KMS-11 (cell line): ENCODE measurements around the gene CRTC1.

Experiments used
- H2AFZ ChIP-seq: fragments of 200-600 bp; sonication (generic); 2 replicates; pipeline ENCODE4 v1.6.1; 2016; ENCODE audit warnings: antibody characterized with exemption, mixed run types, low read depth
- H3K27ac ChIP-seq: fragments of 200-600 bp; sonication (generic); 2 replicates; pipeline ENCODE4 v1.6.1; 2016; ENCODE audit warnings: mild to moderate bottlenecking, mixed run types
- H3K27me3 ChIP-seq: fragments of 200-600 bp; sonication (generic); 2 replicates; pipeline ENCODE4 v1.6.1; 2017; ENCODE audit warnings: mild to moderate bottlenecking, low read depth, mixed run types, moderate library complexity; ENCODE audit not compliant: insufficient read depth
- H3K36me3 ChIP-seq: fragments of 200-600 bp; sonication (generic); 2 replicates; pipeline ENCODE4 v1.6.1; 2017; ENCODE audit warnings: mild to moderate bottlenecking, mixed run types; ENCODE audit not compliant: insufficient read depth
- H3K4me1 ChIP-seq: fragments of 200-600 bp; sonication (generic); 2 replicates; pipeline ENCODE4 v1.6.1; 2016; ENCODE audit warnings: mild to moderate bottlenecking, low read depth, mixed run types; ENCODE audit not compliant: poor library complexity, severe bottlenecking
- H3K4me2 ChIP-seq: fragments of 200-600 bp; sonication (generic); 2 replicates; pipeline ENCODE4 v1.7.0; 2016; ENCODE audit warnings: mild to moderate bottlenecking, mixed run types
- H3K4me3 ChIP-seq: fragments of 200-600 bp; sonication (generic); IDR thresholded peaks from 2 replicates; pipeline ENCODE4 v1.6.1; 2017; ENCODE audit warnings: low read depth, low read length, mixed read lengths; ENCODE audit not compliant: insufficient read depth
- H3K79me2 ChIP-seq: fragments of 200-600 bp; sonication (generic); 2 replicates; pipeline ENCODE4 v1.6.1; 2016; ENCODE audit warnings: low read depth, mixed run types; ENCODE audit not compliant: insufficient read depth
- H3K9ac ChIP-seq: fragments of 200-600 bp; sonication (generic); 2 replicates; pipeline ENCODE4 v1.6.1; 2016; ENCODE audit warnings: mild to moderate bottlenecking, mixed run types
- H4K20me1 ChIP-seq: fragments of 200-600 bp; sonication (generic); 2 replicates; pipeline ENCODE4 v1.6.1; 2016; ENCODE audit warnings: mild to moderate bottlenecking, mixed run types; ENCODE audit not compliant: insufficient read depth
- TF ChIP-seq, protein P1 (sequence below): fragments of 200-600 bp; sonication (generic); conservative IDR thresholded peaks from 2 replicates; pipeline ENCODE4 v1.6.1; 2017; ENCODE audit warnings: low read depth, mild to moderate bottlenecking, antibody characterized with exemption, low read length, moderate library complexity, mixed read lengths

CRTC1 gene

DNA sequence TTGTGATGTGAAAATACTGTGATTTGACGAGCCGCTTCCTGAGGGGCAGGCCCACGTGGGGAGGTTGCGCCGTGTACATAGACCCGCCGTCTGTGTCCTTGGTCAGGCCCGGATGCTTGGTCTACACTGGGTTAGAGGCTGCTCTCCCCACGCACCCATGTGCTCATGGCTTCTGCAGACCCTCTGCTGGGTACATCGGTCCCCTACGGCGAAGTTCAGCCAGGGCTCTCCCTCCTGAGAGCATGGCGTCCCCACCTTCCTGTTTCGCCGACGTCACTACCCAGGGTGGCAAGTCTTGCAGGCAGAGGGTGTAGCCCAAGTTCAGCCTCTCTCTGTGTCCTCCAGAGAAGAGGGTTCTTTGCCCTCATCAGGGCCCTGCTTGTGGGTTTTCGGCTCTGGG is 96.6 kb downstream of the CRTC1 start:
- Histone ChIP-seq H3K9ac (no peak overlapping the region), H3K27me3 (peaks cover 2% of the 10 kb centered on the region; the same call in 1 of the 2 replicates), H3K4me2 (no peak overlapping the region), H3K36me3 (no peaks in the 10 kb centered on the region), H4K20me1 (no peaks in the 10 kb centered on the region), H3K27ac (no peak overlapping the region), H3K4me1 (peaks cover 9% of the 10 kb centered on the region), H3K79me2 (no peaks in the 10 kb centered on the region), H2AFZ (no peak overlapping the region), H3K4me3 (no peak overlapping the region)
- TF ChIP-seq, protein P1, sequence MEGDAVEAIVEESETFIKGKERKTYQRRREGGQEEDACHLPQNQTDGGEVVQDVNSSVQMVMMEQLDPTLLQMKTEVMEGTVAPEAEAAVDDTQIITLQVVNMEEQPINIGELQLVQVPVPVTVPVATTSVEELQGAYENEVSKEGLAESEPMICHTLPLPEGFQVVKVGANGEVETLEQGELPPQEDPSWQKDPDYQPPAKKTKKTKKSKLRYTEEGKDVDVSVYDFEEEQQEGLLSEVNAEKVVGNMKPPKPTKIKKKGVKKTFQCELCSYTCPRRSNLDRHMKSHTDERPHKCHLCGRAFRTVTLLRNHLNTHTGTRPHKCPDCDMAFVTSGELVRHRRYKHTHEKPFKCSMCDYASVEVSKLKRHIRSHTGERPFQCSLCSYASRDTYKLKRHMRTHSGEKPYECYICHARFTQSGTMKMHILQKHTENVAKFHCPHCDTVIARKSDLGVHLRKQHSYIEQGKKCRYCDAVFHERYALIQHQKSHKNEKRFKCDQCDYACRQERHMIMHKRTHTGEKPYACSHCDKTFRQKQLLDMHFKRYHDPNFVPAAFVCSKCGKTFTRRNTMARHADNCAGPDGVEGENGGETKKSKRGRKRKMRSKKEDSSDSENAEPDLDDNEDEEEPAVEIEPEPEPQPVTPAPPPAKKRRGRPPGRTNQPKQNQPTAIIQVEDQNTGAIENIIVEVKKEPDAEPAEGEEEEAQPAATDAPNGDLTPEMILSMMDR = no peak

DNA sequence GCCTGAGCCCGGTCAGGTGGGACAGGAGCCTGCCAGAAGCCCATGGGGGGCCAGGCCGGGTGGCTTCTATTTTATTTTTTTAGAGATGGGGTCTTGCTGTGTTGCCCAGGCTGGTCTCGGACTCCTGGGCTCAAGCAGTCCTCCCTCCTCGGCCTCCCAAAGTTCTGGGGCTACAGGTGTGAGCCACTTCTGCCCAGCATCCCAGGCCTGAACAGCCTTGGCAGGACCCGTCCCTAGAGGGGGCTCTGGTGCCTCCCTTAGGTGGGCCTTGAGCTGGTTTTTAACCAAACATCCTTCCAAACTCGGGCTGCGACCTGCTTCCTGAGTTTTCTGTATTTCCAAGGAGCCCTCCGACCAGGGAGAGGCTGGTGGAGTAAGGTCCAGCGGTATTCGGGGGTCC is 97.2 kb downstream of the CRTC1 start:
- Histone ChIP-seq H3K27me3 (peaks cover 2% of the 10 kb centered on the region; the same call in 1 of the 2 replicates), H3K4me1 (peaks cover 12% of the 10 kb centered on the region), H3K4me3 (no peak overlapping the region), H3K79me2 (no peaks in the 10 kb centered on the region), H3K27ac (no peak overlapping the region), H3K9ac (no peak overlapping the region), H4K20me1 (no peaks in the 10 kb centered on the region), H3K36me3 (no peaks in the 10 kb centered on the region), H2AFZ (no peak overlapping the region), H3K4me2 (no peak overlapping the region)
- TF ChIP-seq, protein P1 = no peak

DNA sequence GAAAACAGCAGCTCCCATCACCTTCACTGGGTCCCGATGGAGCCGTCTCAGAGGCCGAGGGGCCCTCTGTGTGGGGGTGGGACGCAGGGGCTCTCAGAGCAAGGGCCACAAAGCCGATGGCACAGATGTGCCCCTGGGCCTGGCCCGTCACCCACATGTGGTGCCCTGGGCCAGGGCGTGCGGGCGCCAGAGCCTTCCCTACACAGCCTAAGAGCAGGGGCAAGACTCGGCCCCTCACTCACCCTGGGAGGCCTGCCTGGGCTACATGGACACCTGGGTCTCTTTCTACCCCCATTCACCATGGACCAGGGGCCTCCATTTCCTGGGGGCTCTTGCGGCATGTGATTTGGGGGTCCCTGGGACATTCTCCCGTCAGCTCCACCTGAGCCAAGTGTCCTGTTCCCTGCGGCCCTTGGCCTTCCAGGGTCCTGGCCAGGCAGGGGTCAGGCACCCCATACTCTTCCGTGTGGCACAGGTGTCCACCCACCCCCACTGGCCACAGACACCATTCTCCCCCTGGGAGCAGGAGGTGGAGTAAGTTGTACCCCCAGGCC is 97.6 kb downstream of the CRTC1 start:
- Histone ChIP-seq H3K27ac (no peak overlapping the region), H3K36me3 (no peaks in the 10 kb centered on the region), H3K79me2 (no peaks in the 10 kb centered on the region), H3K4me1 (peaks cover 12% of the 10 kb centered on the region), H3K4me3 (no peak overlapping the region), H2AFZ (no peak overlapping the region), H4K20me1 (no peaks in the 10 kb centered on the region), H3K27me3 (peaks cover 2% of the 10 kb centered on the region; the same call in 1 of the 2 replicates), H3K4me2 (no peak overlapping the region), H3K9ac (no peak overlapping the region)
- TF ChIP-seq, protein P1 = no peak

DNA sequence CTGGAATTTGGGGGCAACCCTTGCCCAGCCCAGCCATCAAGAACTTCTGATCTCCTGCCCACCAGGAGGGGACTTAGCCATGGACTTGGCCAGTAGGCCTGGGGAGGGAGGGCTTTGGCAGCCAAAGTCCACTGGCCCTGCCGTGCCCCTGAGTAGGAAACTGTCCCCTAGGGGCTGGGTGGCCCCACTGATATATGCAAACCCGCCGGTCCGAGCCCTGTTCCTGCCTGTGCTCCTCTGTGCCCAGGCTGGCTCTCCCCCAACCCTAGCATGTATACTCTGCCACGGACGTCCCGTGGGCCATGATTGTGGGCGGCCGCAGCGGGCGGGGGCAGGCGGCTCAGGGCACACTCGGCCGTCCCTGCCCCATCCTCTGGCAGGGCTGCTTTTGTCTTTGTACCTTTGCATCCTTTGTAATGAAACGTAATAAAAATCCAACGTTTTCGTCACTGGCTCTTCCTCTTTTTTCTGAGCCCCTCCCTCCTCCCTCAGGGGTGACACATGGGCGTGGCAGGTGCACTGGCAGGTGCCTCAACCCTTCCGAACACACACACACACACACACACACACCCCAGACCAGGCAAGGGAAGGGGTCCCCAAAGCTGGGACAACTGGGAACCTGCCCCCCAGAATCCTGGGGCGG is 98.5 kb downstream of the CRTC1 start:
- no peaks in the 10 kb centered on the region for H4K20me1 ChIP-seq
- no peak overlapping the region for H2AFZ ChIP-seq
- H3K36me3 ChIP-seq = no peaks in the 10 kb centered on the region
- no peak overlapping the region for H3K9ac ChIP-seq
- TF ChIP-seq, protein P1 = no peak
- H3K27me3 ChIP-seq = peaks cover 2% of the 10 kb centered on the region; the same call in 1 of the 2 replicates
- H3K4me3 ChIP-seq = no peak overlapping the region
- H3K79me2 ChIP-seq = no peaks in the 10 kb centered on the region
- H3K4me1 ChIP-seq = peaks cover 12% of the 10 kb centered on the region
- no peak overlapping the region for H3K27ac ChIP-seq
- no peak overlapping the region for H3K4me2 ChIP-seq
